GM12892 (cell line): ENCODE results near the gene ANK3.
A peak's percentile ranks its signal among the peaks of the same experiment; 100 is the strongest.

Experiments
- DNase-seq: peaks from one replicate; pipeline ENCODE4 v3.0.0; 2011; ENCODE audit not compliant: insufficient read length
- FAIRE-seq: peaks from 2 replicates; lab custom pipeline; 2011; peaks lifted over from hg19 to GRCh38; lab: Jason Lieb, UNC
- POLR2A ChIP-seq: IDR thresholded peaks from 2 replicates; pipeline ENCODE4 v1.6.1; 2011; ENCODE audit warnings: low read depth, low read length, control low read depth
- POLR2AphosphoS5 ChIP-seq: IDR thresholded peaks from 2 replicates; pipeline ENCODE4 v1.6.1; 2011; ENCODE audit warnings: low read depth, low read length, control low read depth
- TAF1 ChIP-seq: IDR thresholded peaks from 2 replicates; pipeline ENCODE4 v1.6.1; 2011; ENCODE audit warnings: low read depth, mild to moderate bottlenecking, control low read depth, low read length, borderline replicate concordance

Gene ANK3

DNA sequence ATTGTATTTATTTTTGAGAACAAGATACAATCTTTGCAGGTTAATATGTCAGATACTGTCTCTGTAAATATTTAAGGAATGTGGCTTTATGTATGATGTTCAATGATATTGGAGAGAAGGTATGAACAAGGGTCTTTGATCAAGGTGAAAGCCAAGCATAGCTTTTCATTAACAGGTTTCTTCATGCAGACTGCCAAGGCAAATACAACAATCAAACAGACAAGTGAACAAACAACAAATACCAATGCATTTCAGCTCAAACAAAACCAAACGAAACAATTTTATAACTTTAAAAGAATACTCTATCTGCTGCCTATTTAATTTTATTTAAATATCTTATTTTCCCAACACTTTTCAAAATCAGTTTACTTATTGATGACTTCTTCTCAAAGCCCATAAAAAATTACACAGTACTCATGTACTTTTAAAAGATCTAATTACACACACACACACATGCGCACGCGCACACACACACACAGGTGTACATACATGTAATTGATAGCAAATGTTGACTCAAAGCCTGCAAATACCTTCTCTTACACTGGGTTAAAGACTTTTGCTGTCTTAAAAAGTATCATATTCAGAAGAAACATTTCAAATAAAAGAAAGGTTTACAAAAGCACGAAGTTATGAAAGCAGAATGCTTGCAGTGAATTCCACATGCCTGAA, 282.2 kb downstream of the ANK3 start:
- FAIRE-seq (no peak), DNase-seq (no peak)
- no peak for TF ChIP-seq POLR2A
- no peak for TF ChIP-seq TAF1
- no peak for TF ChIP-seq POLR2AphosphoS5

DNA sequence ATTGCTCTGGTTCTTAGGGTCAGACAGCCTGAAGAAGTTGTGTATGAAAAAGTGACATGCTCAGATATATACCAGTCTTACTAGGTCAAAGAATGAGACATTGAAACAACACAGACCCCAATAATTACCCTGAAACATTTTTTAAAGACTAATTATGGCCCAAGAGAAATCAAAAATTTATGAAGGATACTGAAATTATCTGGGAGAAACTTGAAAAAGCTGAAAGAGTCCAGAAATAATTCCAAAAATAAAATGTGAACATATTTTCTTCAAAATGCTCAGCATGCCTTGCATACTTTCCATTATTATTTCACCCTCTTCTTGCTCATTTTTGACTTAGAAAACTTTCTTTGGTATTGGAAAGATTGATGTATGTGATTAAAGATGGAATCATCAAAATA, 284.4 kb downstream of the ANK3 start:
- DNase-seq (no peak), FAIRE-seq (no peak)
- TF ChIP-seq TAF1 = no peak
- TF ChIP-seq POLR2A = no peak
- TF ChIP-seq POLR2AphosphoS5 = no peak

GRCh38 chr10:60101821-60102220, 287.9 kb downstream of the ANK3 start:
- no peak for TF ChIP-seq POLR2AphosphoS5
- TF ChIP-seq TAF1 = no peak
- TF ChIP-seq POLR2A = no peak
- DNase-seq = no peak
- no peak for FAIRE-seq

- FAIRE-seq = peak; percentile 60
- no peak for DNase-seq
- TF ChIP-seq POLR2A (no peak), POLR2AphosphoS5 (no peak), TAF1 (no peak)
Measured at GRCh38 chr10:60099998-60100747, 289.5 kb downstream of the ANK3 start.

- FAIRE-seq (no peak), DNase-seq (no peak)
Measured at GRCh38 chr10:60098677-60099601, 290.7 kb downstream of the ANK3 start.

GRCh38 chr10:60096761-60097513, 292.7 kb downstream of the ANK3 start:
- FAIRE-seq (peak; percentile 56), DNase-seq (no peak)
- TF ChIP-seq TAF1 (no peak), POLR2A (no peak), POLR2AphosphoS5 (no peak)

More at GRCh38 chr10:60098677-60099601, 290.7 kb downstream of the ANK3 start:
- TF ChIP-seq POLR2A (no peak), TAF1 (no peak), POLR2AphosphoS5 (no peak)

- no peak for DNase-seq
- FAIRE-seq = no peak
- TF ChIP-seq POLR2A (no peak), TAF1 (no peak), POLR2AphosphoS5 (no peak)
Measured at GRCh38 chr10:60093317-60093716, 296.4 kb downstream of the ANK3 start.

DNA sequence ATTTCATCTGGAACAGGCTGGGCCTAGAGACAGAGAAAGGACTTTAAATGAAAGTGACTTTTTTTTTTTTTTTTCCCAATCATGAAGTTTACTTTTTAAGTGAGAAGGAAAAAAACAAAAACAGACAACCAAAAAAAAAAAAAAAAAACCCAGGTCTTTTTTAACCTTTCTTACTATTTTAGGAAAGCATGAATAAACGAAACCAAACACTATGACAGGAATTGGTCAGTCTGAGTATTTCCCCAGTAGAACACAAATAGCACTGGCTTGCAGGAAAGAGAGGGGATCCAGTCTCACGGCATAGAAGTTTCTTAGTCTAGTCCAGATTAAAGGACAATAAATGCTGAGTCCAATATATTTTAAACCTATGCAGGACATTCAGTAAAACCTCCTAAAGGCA, 302.8 kb downstream of the ANK3 start:
- FAIRE-seq (no peak), DNase-seq (no peak)

DNA sequence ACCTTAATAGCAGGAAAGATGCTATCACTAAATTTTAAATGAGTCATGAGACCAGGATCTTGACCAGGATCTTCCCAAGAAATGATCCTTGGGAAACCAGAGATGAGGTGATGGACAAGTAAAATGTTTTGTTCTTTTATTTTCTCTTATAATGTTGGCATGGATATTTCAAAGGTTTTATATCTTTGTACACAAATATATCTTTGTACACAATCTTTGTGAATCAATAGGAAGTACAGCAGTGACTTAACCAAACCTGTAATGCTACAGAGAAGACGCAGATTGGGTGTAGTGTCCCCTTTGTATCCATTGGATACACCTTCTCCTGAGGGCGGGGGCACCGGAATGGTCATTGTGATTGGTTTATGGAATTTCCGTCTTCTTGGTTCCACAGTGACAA, 303.3 kb downstream of the ANK3 start:
- no peak for TF ChIP-seq POLR2A
- FAIRE-seq = no peak
- DNase-seq = no peak

More for the DNA sequence above, 302.8 kb downstream of the ANK3 start:
- TF ChIP-seq POLR2AphosphoS5 (no peak), TAF1 (no peak), POLR2A (no peak)

GRCh38 chr10:60082744-60083344, 306.8 kb downstream of the ANK3 start:
- FAIRE-seq = no peak
- no peak for DNase-seq
- TF ChIP-seq TAF1 (no peak), POLR2AphosphoS5 (no peak), POLR2A (no peak)
